Measurements from ENCODE around the gene RGS6. TPM values are rescaled to one million over a fixed set of nuclear protein-coding genes. Genes with fewer than 3 reads are reported as not detected.
A peak's percentile ranks its signal among the peaks of the same experiment; 100 is the strongest.

The RGS6 gene
- total RNA-seq, 2 experiments from 2014 or later = 1.5 to 3.1 TPM

DNA sequence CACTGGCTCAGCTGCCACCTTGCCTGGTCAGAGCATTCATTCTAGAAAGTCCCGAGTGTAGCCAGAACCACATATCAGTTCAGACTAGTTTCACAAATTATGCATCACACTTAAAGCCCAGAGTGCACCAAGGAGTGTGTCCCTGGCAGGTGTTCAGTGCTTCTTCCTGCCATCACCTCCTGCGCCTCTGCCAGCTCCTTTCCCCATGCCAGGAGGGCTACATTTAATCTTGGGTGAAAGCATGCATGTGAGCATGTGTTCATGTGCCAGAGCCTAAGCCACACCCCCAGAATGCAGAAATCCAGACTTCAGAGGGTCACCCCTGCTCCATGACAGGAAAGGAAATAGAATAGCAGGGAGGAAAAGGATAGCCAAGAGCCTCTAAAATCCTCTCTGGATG is 580.1 kb downstream of the RGS6 start:
- H3K4me3 Mint-ChIP-seq = no peak overlapping the region
- peaks cover 19% of the 10 kb centered on the region for H3K27me3 Mint-ChIP-seq
- H3K27ac Mint-ChIP-seq = no peak overlapping the region
- no peak for ATAC-seq
- CTCF ChIA-PET = interaction anchor here (0.6 to 11.6 kb wide), 8 partner anchors 10 to 947 kb away, joined by 3 to 199 read pairs (median 4); no protein-coding TSS in a partner anchor
- DNase-seq = no peak
- H3K9me3 Mint-ChIP-seq (ENCODE audit: low read depth) = peaks cover 3% of the 10 kb centered on the region
- peaks cover 32% of the 10 kb centered on the region for H3K4me1 Mint-ChIP-seq
- H3K36me3 Mint-ChIP-seq = peaks cover 6% of the 10 kb centered on the region

DNA sequence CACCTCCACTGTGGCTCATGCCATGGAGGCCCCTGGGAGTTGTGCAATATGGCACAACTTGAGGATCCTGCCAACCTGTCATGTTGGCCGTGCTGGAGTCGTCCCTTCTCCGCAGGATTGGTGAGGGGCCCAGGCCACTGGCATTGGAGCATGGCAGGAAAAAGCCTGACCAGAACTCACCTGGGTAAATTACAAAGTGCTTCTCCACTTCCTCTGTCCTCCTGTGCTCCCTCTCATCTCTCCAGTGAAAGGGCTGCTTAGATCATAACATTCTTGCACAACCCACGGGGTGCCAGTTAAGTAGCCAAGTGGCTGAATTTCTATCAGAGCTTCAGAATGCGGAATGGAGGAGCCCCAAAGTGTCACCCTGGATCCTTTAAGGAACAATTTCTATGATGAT is 580.7 kb downstream of the RGS6 start:
- Mint-ChIP-seq H3K4me3 (no peak overlapping the region), H3K36me3 (peaks cover 5% of the 10 kb centered on the region), H3K27ac (no peak overlapping the region), H3K27me3 (peaks cover 19% of the 10 kb centered on the region), H3K9me3 (ENCODE audit: low read depth) (peaks cover 2% of the 10 kb centered on the region), H3K4me1 (peaks cover 39% of the 10 kb centered on the region)
- DNase-seq (no peak), ATAC-seq (no peak)
- CTCF ChIA-PET = interaction anchor here (0.7 to 11.6 kb wide), 16 partner anchors 9 to 436 kb away, joined by 3 to 199 read pairs (median 6); no protein-coding TSS in a partner anchor

DNA sequence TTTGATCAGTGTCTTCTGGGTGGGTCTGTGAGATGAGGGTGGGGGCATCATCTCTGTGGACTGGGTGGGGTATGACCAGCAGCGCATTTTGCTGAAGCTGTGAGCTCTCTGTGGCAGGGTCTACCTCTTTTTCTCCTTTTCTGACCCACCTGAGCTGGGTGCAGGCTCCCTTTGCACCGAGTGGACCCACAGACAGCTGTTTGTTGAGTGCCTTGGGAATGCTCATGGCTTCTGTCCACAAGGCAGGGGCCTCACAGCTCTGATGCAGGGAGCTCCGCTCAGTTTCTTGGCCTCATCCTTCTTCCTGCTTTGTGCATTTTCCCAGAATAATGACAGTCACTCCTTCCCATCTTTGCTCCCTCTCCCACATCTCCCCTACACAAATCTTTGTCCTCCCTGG is 581.1 kb downstream of the RGS6 start:
- H3K9me3 Mint-ChIP-seq (ENCODE audit: low read depth) = no peaks in the 10 kb centered on the region
- CTCF ChIA-PET = interaction anchor here (0.7 to 11.6 kb wide), 33 partner anchors 9 to 545 kb away, joined by 3 to 199 read pairs (median 5); partner anchors contain the start of genes DPF3 and RBM25
- peaks cover 4% of the 10 kb centered on the region for H3K36me3 Mint-ChIP-seq
- ATAC-seq = no peak
- H3K4me3 Mint-ChIP-seq = no peak overlapping the region
- no peak for DNase-seq
- H3K27me3 Mint-ChIP-seq = peaks cover 19% of the 10 kb centered on the region
- H3K4me1 Mint-ChIP-seq = peaks cover 43% of the 10 kb centered on the region
- peak overlapping the region; percentile 7 for H3K27ac Mint-ChIP-seq

DNA sequence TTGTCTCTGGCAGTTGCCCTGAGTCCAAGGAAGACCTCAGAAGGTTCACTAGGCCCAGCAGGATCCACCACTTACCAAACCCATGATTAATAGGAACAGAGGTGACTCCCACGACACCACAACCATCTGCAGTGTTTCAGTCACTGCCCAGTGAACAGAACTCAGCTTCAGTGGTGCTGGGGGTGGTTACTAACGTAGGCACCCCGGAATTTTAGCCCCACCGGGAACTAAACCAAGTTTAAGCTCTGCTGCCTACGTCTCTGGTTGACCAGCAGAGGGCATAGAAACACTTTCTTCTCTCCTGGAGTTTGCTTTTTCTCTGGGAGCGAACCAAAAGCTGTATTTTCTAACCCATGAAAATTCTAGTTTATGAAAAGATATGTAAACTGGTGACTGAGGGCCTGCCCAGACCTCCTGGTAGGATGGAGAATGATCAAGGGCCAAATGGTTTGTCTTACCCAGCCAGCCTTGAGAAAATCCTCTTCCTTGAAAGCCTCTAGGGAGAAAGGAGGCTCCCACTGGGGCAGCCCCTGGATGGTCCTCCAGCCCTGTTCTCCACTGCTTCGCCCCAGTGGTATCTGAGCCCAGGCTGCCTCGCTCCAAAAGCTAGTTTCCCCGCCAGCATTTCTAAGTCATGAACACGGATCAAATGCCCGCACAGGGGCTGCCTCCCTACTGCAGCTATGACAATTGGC is 581.9 kb downstream of the RGS6 start:
- Mint-ChIP-seq H3K27me3 (peaks cover 19% of the 10 kb centered on the region), H3K27ac (peak overlapping the region; percentile 25), H3K4me1 (peaks cover 51% of the 10 kb centered on the region), H3K36me3 (peaks cover 2% of the 10 kb centered on the region), H3K9me3 (ENCODE audit: low read depth) (no peaks in the 10 kb centered on the region), H3K4me3 (no peak overlapping the region)
- CTCF ChIA-PET = interaction anchor here (0.7 to 11.6 kb wide), 38 partner anchors 9 to 544 kb away, joined by 3 to 199 read pairs (median 4); partner anchors contain the start of genes DPF3 and RBM25
- DNase-seq (no peak), ATAC-seq (no peak)

DNA sequence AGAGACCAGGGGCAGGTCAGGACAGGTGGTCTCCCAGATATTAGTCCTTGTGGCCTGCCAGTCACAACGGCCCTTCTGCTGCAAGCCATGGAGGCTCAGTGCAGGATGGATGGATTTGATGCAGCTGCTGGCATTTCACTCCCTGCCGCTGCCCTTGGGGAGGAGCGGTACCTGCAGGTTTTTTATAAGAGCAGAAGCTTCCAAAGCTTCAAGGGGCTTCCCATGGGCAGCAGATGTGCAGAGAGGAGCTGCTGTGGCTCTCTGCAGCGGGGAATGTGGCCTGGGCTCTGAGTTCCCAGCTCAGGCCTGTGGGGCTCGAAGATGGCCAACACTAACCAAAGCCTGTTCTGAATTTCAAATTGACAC is 582.4 kb downstream of the RGS6 start:
- Mint-ChIP-seq H3K36me3 (peaks cover 4% of the 10 kb centered on the region), H3K4me1 (peaks cover 56% of the 10 kb centered on the region), H3K27me3 (peaks cover 15% of the 10 kb centered on the region), H3K9me3 (ENCODE audit: low read depth) (peaks cover 2% of the 10 kb centered on the region), H3K27ac (no peak overlapping the region), H3K4me3 (no peak overlapping the region)
- ATAC-seq = no peak
- DNase-seq = no peak
- CTCF ChIA-PET = interaction anchor here (0.7 to 11.6 kb wide), 33 partner anchors 9 to 434 kb away, joined by 3 to 199 read pairs (median 5); partner anchors contain the start of gene DPF3

DNA sequence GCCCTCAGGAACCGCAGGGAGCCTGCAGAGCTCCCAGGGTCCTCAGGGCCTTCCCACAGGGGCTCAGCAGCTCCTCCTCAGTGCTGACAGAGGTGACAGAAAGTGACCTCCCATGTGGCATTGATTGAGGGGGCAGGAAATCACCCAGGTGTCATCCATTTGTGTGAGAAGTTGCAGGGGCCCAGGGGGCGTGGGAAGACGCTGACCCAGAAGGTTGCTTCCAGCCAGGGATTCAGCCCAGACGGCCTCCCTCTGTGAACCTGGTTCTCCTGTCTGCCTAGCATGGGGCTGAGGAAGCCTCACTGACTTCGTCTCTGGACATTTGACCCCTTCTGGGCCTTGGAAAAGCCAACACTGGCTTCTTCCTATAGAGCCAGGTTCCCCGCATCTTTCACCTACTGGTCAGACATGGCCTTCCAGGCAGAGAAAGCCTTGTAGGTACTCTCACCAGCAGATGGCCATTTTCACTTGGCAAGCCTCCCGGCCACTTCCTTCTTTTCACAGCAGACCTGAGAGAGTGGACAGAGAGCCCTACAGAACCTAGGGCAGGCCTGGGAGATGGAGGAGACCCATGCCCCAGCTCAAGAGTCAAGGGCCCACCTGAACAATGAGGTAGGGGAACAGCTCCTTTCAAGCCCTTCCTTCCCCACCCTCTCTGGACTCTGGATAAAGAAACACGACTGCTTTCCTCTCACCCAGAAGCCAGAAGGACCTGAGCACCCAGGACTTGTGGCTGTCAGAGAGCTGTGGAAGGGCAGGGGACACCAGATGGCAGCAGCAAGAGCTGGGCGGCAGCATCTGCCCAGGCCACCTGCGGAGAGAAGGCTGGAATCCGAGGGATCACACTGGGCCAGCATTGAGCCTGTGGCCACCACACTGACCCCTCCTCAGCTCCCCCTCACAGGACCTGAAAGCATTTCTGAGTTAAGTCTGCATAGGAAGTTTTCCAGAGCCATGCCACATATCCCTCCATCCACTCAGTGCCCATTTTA is 583.8 kb downstream of the RGS6 start:
- Mint-ChIP-seq H3K27me3 (peaks cover 4% of the 10 kb centered on the region), H3K27ac (no peak overlapping the region), H3K36me3 (peaks cover 17% of the 10 kb centered on the region), H3K9me3 (ENCODE audit: low read depth) (peaks cover 12% of the 10 kb centered on the region), H3K4me3 (no peak overlapping the region), H3K4me1 (peaks cover 70% of the 10 kb centered on the region)
- DNase-seq (no peak), ATAC-seq (no peak)
- CTCF ChIA-PET = interaction anchor here (0.7 to 11.6 kb wide), 36 partner anchors 8 to 451 kb away, joined by 3 to 199 read pairs (median 4); partner anchors contain the start of gene DPF3

DNA sequence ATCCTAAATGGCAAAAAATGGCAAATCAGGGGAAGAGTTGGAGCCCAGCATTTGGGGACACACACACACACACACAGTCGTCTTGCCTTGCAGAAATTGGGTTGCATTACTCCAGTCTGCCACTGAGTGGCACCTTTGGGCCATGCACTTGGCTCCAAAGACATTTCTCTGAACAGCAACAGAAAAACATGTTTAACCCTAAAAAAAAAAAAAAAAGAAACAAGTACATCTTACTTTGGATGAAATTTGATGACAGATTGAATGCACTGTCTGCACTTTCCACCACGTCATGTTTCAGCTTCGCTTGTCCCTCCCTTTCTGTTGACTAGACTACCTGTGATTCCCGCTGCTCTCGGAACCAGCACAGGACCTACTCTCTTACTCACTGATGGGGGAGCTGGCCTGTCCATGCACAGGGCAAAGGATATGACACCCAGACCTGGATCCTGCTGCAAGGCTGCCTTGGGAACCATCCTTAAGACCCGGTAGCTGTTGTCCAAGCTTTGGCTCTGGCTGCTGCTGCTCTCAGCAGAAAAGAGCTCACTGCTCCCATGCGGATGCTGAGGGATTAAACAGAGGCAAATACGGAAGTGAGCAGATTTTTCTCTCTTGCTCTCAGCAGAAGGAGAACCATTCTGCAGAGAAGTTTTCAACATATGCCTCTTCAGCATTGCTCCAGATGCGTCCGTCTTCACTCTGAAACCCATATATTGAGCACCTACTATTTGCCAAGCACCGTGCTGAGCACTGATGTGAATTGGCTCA is 584.9 kb downstream of the RGS6 start:
- CTCF ChIA-PET = interaction anchor here (0.7 to 11.6 kb wide), 32 partner anchors 9 to 510 kb away, joined by 3 to 199 read pairs (median 4); partner anchors contain the start of genes DCAF4, DPF3 and ZFYVE1
- Mint-ChIP-seq H3K9me3 (ENCODE audit: low read depth) (peaks cover 15% of the 10 kb centered on the region), H3K36me3 (peaks cover 24% of the 10 kb centered on the region), H3K4me3 (no peak overlapping the region), H3K27ac (peak overlapping the region; percentile 64), H3K27me3 (peaks cover 1% of the 10 kb centered on the region), H3K4me1 (peaks cover 79% of the 10 kb centered on the region)
- ATAC-seq (peak; percentile 35), DNase-seq (peak; percentile 90)

DNA sequence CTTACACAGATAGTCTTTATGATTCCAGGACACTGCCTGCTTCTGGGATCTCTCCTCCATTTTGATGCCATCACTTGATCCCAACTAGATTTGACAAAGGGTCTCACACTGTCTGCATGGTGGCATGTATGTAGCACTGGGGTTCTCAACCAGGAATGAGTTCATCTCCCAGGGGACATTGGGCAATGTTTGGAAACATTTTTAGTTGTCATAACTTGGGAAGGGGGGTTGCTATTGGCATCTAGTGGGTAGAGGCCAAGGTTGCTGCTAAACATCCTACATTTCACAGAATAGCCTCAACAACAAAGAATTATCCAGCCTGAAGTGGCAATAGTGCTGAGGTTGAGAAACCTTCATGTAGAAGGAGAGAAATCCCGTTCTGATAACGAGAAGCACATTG is 585.5 kb downstream of the RGS6 start:
- no peak overlapping the region for H3K4me3 Mint-ChIP-seq
- CTCF ChIA-PET = interaction anchor here (0.8 to 11.6 kb wide), 22 partner anchors 9 to 509 kb away, joined by 3 to 199 read pairs (median 5); partner anchors contain the start of genes DCAF4, DPF3 and ZFYVE1
- H3K27ac Mint-ChIP-seq = peak overlapping the region; percentile 98

DNA sequence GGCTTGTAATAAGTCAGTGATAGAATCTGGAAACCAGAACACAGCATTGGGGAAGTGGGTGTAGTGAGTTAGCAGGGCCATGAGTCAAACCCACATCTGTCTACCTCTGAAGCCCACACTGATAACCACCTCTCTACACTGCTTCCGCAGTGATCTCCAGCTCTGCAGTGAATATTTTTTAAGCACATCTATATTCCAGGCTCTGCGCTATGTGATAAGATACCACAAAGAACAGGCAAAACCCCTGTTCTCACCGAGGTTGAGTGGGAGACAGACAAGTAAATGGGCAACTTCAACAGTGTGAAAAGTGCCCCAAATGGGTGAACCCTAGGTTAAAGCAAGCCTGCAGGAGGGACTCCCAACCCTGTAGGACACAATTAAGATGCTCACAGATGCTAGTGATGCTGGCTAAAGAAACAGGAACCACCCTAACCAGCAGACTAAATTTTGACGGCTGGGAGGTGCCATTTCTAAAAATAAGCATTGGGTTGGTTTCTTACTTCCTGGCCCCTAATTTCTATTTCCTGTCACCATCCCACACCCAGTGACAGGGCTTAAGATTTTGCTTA is 586.7 kb downstream of the RGS6 start:
- CTCF ChIA-PET = interaction anchor here (0.9 to 11.6 kb wide), 11 partner anchors 8 to 430 kb away, joined by 3 to 199 read pairs (median 5); partner anchors contain the start of gene DPF3
- peaks cover 6% of the 10 kb centered on the region for H3K27me3 Mint-ChIP-seq
- H3K4me3 Mint-ChIP-seq = peak overlapping the region; percentile 44
- H3K4me1 Mint-ChIP-seq = peaks cover 78% of the 10 kb centered on the region
- H3K36me3 Mint-ChIP-seq = peaks cover 26% of the 10 kb centered on the region
- peak; percentile 84 for ATAC-seq
- peak; percentile 85 for DNase-seq
- H3K9me3 Mint-ChIP-seq (ENCODE audit: low read depth) = peaks cover 17% of the 10 kb centered on the region
- H3K27ac Mint-ChIP-seq = peak overlapping the region; percentile 98

More for the DNA sequence above, 585.5 kb downstream of the RGS6 start:
- Mint-ChIP-seq H3K4me1 (peaks cover 81% of the 10 kb centered on the region), H3K27me3 (peaks cover 5% of the 10 kb centered on the region), H3K36me3 (peaks cover 26% of the 10 kb centered on the region), H3K9me3 (ENCODE audit: low read depth) (peaks cover 17% of the 10 kb centered on the region)
- ATAC-seq (no peak), DNase-seq (no peak)

DNA sequence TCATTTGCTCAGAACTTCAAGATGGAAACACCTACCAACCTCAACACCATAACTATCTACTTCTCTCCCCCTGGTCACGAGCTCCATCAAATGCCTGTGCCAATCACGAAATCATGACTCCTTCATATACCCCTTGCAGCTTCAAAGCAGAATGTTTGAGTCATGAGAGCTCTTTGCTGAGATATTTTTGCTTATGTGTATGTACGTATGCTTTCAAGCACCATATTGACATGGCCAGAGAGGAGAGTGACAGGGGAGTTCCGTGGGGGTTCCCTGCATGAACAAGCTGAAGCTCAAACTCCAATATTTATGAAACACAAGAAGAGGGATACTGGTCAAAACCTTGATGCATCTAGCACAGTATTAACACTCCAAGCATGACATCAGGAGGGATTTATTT is 587.3 kb downstream of the RGS6 start:
- CTCF ChIA-PET = interaction anchor here (0.7 to 11.6 kb wide), 8 partner anchors 8 to 389 kb away, joined by 3 to 199 read pairs (median 8); partner anchors contain the start of gene DPF3
- Mint-ChIP-seq H3K27me3 (peaks cover 9% of the 10 kb centered on the region), H3K4me3 (peak overlapping the region; percentile 16), H3K36me3 (peaks cover 28% of the 10 kb centered on the region), H3K27ac (peak overlapping the region; percentile 98), H3K4me1 (peaks cover 78% of the 10 kb centered on the region), H3K9me3 (ENCODE audit: low read depth) (peaks cover 17% of the 10 kb centered on the region)
- DNase-seq = no peak
- ATAC-seq = no peak

DNA sequence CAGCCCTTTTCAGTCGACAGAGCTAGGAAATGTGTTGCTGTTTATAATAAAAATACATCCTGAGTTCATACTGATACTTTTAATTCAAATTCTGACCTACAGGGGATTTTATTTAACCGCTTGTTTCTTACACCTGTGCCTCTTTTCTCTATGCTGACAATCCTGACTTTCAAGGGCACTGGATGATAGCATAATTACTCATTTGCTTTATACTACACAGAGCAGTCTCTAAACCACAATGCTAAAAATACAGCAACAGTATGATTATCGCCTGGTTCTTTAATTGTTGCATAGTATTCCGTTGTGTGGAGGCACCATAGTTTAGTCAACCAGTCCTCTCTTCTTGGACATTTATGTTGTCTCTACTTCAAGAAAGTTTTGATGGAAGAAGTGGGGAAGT is 588.8 kb downstream of the RGS6 start:
- H3K4me1 Mint-ChIP-seq = peaks cover 77% of the 10 kb centered on the region
- no peak overlapping the region for H3K27ac Mint-ChIP-seq
- CTCF ChIA-PET = interaction anchor here (11.6 kb wide), 1 partner anchor 383 kb away, joined by 199 read pairs; no protein-coding TSS in a partner anchor
- H3K9me3 Mint-ChIP-seq (ENCODE audit: low read depth) = peaks cover 17% of the 10 kb centered on the region
- H3K27me3 Mint-ChIP-seq = peaks cover 17% of the 10 kb centered on the region
- DNase-seq (no peak), ATAC-seq (no peak)
- no peak overlapping the region for H3K4me3 Mint-ChIP-seq
- H3K36me3 Mint-ChIP-seq = peaks cover 28% of the 10 kb centered on the region
